Forelimb muscle (tissue), 1 donor: ENCODE results near the gene WEE1. TPM values are rescaled to one million over a fixed set of nuclear protein-coding genes. Genes with fewer than 3 reads are reported as not detected.

ENCODE experiments used
- DNase-seq: peaks from one replicate; pipeline ENCODE4 v3.0.0-alpha.2; 2013; ENCODE audit warnings: low read depth
- polyA plus RNA-seq: library from polyadenylated mRNA; unstranded; fragments of 120-200 nt; gene quantifications from one replicate; pipeline ENCODE4 v1.2.1, GENCODE V29; 2013; ENCODE audit not compliant: insufficient read length

Gene WEE1
- polyA plus RNA-seq, 1 donor: 35.0 TPM

DNA sequence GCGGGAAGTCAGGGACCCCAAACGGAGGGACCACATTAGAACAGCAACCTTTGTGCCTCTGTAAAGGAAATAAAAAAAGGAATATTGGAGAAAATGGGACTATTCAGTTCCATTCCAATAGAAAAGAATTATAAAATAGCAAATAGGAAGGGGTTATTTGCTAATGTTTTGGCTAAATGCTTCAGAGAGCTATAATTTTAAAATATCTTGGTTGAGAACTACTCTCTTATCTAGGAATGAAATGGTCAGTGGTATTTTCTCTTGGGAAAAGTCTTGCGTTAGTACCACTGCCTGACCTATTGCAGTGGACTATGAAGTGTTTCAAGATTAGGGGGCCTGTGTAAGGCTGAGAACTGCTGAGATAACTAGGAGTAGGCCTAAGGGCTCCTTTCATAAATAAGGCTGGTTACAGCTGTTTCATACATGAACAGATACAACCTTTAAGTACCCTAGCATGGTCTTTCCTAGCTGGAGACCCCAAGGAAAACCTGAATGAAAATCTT lies 6.9 kb upstream of the WEE1 start:
- no peak for DNase-seq

DNA sequence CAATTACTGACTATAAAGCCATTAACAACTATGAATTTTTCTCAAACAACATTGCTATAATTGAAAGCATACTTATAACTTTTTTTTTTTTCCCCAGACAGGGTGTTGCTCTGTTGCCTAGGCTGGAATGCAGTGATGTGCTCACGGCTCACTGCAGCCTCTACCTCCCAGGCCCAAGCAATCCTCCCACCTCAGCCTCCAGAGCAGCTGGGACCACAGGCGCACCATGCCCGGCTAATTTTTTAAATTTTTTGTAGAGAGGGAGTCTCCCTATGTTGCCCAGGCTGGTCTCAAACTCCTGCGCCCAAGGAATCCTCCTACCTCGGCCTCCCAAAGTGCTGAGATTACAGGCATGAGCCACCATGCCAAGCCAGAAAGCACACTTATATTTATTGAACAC lies 6.1 kb upstream of the WEE1 start:
- DNase-seq: no peak

DNA sequence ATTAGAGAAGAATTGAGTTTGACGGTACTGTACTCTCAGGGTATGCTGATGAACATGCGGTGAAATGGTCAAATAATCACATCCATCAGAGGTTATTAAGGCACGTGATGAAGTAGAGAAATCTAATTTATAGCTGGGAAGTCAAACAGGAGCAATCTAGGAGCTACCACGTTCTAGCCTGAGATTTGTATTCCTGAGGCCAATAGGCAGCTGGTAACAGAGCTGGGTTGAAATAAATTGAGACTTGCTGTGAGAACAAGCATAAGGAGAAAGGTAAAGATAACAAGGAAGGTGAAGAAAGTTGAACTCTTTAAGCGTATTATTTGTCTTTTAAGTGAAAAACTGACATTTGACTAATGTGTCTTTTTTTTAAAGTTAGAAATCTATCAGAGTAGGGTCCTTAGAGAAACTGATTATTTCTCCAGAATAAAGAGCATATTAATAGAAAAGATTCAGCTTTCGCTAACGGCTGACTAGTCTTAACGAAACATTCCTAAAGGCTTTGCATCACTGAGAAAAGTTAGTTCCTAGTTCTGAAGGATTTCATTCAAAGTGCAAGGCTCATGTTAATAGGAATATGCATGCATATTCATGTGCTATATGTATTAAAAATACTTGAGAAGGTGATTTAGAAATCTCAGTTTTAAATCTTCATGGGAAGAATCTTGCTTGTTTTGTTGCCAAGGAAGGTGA lies 5.2 kb upstream of the WEE1 start:
- no peak for DNase-seq

DNA sequence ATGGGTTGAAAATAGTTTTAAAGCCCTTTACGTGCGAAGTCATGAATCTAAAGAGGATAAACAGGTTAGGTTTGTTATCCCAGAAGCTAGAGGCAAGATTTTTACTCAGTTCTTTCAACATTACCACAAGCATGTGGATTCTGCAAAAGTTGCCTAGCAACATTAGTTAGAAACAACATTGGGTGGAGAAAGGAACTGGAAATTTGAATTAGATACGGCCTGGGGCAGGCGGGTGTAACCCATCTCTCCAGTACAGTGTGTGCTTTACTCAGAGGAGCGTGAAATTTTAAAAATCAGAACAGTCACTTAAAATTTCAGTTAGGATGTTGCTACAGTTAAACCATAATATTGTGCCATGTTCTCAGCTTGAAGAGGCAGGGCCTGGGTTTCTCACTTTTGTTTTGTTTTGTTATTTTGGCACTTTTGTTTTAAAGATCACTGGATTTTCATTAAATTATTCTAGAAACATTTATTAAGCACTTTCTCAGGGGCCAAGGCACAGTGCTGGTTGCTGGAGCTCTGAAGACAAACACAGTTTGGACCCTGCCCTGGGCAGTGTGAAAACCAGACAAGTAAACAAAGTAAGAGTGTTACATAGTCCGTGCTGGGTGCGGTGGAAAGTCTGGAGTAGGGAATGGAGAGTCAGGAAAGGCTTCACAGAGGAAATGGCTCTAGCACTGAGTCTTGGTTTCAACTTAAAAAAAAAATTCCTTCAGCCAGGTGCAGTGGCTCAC lies 4.4 kb upstream of the WEE1 start:
- peak; percentile 67 for DNase-seq

DNA sequence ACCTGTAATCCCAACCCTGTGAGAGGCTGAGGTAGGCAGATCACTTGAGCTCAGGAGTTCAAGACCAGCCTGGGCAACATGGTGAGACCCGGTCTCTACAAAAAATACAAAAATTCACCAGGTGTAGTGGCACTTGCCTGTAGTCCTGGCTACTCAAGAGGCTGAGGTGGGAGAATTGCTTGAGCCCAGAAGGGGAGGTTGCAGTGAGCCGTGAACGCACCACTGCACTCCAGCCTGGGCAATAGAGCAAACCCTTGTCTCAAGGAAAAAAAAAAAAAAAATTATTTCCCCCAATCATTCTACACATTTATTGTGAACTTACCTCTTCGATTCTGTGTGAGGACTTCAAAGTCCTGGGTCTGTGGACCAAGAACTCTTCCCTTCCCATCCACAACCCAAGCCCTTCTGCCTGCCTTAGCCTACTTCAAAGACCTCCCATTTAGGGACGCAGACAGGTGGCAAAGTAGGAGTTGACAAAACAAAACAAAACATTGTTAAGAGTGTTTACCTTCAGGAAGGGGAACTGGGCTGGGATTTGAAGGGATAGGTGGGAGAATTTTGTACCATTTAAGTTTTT lies 3.8 kb upstream of the WEE1 start:
- no peak for DNase-seq

DNA sequence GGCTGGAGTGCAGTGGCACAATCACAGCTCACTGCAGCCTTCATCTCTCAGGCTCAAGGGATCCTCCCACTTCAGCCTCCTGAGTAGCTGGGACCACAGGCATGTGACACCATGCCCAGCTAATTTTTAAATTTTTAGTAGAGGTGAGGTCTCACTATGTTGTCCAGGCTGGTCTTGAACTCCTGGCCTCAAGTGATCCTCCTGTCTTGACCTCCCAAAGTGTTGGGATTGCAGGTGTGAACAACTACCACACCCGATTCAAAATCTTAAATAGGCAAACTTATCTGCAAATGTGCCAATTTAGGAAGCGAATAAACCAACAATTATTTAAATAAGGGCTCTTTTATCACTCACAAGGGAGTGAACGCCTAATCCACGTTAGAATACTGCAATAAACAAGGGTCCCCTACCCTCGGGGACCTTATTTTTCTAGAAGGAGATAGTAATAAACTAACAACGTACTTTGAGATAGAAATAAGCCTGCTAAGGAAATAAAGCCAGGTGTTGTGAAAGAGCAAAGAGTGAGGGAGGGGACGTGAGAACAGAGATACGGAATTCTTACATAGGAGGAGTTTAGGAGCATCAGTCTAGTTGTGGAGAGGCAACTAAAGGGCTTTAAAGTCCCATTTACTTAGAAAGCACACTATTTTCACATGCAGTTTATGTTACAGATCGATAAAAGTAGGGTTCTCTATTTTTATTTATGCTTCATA lies 3.0 kb upstream of the WEE1 start:
- DNase-seq: no peak

DNA sequence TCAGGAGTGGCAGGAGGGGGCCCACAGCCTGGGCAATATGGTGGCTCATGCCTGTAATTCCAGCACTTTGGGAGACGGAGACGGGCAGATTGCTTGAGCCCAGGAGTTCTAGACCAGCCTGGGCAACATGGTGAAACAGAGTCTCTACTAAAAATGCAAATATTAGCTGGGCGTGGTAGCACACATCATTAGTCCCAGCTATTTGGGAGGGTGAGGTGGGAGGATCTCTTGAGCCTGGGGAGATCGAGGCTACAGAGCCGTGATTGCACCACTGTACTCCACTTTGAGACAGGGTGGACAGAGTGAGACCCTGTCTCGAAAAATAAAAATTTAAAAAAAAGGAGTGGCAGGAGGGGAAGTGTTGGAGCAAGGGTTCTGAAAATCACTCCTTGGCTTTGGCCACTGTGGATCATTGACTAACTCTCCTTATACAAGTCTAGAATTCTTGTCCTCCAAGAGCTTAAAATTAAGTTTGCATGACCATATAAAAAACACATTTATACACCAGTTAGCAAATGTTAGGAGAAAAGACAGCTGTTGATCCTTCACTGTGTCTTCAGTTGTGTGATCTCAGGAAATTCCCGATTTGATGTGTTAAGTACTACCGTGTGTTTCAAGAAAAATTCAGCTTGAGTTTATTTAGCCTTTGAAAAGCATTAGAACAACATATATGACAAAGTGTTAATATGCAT lies 2.3 kb upstream of the WEE1 start:
- no peak for DNase-seq

DNA sequence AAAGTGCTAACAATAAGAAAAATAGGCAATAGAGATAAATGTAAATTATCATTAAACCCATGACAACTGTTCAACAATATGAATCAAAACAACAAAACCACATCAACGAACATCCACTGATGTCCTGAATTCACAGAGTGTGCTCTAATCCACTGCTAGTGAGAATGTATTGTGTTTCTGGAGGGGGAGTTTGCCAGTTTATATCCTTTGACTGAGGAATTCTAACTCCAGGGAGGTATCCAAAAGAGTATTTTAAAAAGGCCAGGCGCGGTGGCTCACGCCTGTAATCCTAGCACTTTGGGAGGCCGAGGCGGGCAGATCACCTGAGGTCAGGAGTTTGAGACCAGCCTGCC lies 1.7 kb upstream of the WEE1 start:
- no peak for DNase-seq

DNA sequence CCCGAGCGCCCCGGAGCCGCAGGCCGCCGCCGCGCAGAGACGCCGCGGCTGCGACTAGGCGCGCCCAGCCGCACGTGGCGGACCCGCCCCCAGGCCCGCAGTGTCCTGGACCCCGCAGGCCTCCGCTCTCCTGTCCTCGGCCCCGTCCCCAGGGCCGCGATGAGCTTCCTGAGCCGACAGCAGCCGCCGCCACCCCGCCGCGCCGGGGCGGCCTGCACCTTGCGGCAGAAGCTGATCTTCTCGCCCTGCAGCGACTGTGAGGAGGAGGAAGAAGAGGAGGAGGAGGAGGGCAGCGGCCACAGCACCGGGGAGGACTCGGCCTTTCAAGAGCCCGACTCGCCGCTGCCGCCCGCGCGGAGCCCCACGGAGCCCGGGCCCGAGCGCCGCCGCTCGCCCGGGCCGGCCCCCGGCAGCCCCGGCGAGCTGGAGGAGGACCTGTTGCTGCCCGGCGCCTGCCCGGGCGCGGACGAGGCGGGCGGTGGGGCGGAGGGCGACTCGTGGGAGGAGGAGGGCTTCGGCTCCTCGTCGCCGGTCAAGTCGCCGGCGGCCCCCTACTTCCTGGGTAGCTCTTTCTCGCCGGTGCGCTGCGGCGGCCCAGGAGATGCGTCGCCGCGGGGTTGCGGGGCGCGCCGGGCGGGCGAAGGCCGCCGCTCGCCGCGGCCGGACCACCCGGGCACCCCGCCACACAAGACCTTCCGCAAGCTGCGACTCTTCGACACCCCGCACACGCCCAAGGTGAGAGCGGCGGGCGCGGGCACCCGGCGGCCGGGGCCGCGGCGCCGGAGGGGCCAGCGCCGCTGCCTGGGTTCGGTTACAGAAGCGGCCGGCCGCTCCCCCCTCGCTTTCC lies 528 bp downstream of the WEE1 start:
- DNase-seq: no peak

DNA sequence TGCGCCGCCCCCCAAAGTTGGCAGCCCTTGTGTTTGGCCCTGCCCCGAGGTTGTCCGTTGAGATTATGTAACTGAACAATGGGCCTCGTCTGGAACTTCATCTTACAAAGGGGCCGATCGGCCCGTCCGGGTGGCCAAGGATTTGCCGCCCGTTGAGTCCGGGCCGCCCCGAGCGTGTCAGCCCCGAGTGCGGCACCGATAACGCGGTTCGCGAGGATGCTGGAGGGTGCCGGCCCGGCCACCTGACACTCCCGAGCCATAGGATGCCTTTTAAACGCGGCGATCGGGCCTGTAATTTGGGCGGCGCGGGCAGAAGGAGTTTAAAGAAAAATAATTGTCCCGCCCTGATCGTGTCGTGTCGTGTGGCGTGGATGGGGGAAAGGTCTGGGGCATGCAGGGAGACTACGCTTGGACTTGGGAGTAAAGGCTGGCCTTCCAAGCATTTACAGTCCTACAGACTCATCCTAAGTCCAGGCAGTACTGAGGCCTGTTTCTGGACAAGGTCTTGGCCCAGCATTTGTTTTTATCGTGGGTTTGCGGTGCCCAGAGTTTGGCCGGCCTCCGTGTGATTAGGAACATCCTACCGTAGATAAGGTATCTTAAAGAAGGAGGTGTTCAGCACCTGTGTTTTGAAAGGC lies 1.3 kb downstream of the WEE1 start:
- DNase-seq: no peak

DNA sequence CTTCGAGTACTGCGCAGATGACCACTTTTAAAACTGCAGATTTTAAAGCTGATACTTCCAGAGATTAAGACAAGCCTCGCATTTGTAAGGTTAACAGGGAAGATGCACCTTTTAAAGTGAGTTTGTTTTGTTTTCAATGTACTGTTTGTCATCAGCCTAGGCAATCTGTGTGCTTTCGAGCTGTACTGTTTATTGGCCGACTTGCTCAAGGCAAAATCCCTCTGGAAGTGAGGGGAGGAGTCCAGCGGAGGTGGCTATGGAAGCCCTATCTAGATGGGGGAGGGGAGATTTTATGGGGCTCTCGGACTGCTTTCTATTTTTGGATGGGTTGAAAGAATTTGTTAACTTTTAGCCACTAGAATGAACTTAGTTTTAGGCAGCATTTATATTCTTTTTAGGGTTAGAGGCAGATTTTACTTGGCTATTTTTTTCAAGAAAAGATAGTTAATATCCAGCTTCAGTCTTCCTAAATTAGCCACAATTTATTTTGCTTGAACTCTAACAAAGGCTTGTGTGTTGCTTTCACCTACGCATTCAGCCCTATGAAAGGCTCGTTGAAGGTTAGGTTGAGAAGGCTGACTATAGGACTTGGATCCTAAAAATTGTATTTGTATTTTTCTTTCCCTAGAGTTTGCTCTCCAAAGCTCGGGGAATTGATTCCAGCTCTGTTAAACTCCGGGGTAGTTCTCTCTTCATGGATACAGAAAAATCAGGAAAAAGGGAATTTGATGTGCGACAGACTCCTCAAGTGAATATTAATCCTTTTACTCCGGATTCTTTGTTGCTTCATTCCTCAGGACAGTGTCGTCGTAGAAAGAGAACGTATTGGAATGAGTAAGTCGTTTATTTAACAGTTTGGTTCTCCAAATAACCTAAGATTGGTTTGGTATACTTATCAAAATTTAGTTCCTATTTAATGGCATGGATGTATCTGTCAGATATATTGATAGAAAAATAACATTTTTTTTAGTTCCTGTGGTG lies 2.1 kb downstream of the WEE1 start:
- DNase-seq: peak; percentile 76

DNA sequence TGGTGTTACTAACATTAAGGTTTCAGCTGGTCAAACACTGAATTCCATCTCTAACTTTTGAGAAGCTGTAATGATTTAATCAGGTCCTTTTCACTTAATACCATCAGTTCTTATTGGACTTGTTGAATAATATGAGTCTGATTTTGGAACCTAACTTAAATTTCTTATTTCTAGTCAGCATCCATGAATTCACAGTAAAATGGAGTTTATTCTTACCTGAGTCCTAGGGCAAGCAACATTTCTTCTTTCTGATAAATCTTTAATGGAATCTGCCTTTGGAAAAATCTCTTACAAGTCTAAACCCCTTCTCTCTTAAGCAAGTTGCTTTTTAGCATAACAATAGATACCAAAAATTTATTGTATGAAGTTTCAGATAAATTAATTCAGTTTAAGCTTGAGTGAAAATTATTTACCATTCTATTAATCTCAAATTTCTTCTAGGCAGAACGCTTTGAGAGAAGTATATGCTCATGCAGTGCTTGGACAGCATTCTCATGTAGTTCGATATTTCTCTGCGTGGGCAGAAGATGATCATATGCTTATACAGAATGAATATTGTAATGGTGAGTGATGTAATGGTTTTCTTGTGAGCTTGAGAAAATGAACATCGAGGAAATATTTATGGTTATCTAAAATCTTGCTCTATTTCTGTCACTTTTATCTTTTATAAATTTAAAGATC lies 3.4 kb downstream of the WEE1 start:
- no peak for DNase-seq

DNA sequence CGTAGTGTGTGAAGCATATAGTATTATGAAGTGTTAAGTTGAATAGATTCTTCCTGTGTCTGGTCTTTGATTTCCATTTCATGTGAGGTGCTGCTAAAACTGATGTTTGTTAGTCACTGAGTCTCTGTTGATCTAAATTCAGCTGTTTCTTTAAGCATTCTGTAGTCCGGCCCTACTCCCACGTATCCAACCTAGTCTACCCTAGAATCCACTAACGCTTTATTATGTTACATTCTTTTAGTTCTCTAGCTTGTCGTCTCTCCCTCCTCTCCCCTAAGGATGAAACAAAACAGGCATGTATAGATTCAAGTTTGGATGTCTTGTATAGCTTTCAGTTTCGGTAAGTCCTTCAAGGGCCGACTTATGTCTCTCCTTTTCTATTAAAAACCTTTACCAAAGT lies 4.1 kb downstream of the WEE1 start:
- DNase-seq: no peak

DNA sequence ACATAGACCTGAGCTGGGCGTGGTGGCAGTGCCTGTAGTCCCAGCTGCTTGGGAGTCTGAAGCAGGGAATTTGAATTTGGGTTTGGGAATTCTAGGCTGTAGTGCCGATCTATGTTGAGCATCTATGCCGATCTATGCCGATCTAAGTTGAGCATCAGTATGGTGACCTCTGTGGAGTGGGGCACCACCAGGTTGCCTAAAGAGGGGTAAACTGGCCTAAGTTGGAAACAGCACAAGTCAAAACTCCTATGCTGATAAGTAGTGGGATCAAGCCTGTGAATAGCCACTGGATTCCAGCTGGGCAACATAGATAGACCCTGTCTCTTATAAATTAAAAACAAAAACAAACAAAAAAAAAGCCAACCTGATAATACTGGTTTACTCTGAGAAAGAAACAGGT lies 7.4 kb downstream of the WEE1 start:
- DNase-seq: no peak

DNA sequence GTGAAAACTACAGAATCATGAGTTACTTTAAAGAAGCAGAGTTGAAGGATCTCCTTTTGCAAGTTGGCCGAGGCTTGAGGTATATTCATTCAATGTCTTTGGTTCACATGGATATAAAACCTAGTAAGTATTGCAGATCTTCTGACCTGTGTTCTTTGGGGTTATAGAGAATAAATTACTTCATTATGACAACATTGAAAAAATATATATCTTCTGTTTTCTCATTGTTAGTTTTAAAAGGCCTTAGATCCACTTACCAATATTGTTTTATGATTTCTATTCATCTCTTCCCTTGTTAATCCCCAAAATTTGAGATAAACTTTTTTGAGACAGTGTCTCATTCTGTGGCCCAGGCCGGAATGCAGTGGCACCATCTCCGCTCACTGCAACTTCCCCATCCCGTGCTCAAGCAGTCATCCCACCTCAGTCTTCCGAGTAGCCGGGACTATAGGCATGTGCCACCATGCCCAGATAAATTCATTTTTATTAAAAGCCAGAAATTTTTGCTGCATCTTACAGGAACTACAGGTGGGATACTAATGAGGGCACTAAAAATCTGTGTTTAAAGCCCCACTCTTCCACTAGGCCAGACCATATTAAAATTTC lies 8.2 kb downstream of the WEE1 start:
- DNase-seq: no peak

DNA sequence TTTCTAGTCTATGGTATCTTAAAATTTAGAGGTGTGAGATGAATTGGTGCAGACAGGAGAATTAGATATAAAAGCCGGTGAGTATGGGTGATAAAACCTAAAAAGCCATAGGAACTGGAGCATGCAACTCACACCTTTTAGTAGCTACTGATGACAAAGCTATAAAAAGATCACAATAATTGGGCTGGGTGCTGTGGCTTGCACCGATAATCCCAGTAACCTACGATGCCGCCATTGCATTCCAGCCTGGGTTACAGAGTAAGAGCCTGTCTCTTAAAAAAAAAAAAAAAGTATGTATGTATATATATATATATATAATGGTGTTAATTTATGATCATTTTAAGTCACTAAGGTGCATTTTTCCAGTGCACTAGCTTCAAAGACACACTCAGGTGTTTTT lies 17.2 kb downstream of the WEE1 start:
- no peak for DNase-seq

DNA sequence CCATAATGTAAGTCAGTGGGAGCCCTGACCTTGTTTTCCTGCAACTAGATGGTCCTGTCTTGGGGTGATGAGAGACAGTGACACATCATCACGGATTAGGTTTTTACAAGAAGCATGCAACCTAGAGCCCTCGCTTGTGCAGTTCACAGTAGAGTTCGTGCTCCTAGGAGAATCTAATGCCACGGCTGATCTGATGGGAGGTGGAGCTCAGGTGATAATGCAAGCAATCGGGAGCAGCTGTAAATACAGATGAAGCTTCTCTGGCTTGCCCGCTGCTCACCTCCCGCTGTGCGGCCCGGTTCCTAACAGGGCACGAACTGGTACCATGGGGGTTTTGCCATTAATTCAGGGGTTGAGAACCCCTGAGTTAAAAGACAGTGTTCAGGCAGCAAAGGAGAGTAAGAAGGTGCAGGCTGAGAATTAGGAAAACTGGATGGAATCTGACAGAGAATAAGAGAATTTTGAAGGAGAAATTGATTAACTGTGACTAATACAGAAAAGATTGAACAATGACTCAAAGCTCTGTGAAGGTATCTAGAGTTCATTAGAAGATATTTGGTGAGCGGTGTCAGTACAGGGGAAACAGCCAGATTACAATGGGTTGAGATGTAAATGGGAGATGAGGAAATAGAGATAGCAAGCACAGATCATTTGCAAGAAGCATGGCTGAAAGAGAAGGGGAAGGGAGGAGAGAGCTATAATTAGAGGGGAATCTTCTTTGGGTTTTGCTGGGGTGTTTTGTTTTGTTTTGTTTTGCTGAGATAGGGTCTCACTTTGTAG lies 21.0 kb downstream of the WEE1 start:
- DNase-seq: no peak
